ENCODE results near the gene PYURF.

PYURF gene

DNA sequence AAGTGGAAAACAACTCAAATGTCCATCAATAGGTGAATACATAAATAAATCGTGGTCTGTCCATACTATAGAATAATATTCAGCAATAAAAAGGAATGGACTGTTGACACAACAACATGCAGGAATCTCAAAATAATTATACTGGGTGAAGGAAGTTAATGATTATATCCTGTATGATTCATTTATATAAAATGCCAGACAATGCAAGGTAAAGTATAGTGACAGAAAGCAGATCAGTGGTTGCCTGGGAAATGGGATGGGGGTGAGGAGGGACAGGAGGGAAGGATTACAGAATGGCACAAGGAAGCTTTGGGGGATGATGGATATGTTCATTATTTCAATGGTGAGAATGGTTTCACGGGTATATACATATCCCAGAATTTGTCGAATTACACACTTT lies 12.3 kb downstream of the PYURF start:
- DNase-seq (ENCODE audit: low spot score): peak; percentile 4

DNA sequence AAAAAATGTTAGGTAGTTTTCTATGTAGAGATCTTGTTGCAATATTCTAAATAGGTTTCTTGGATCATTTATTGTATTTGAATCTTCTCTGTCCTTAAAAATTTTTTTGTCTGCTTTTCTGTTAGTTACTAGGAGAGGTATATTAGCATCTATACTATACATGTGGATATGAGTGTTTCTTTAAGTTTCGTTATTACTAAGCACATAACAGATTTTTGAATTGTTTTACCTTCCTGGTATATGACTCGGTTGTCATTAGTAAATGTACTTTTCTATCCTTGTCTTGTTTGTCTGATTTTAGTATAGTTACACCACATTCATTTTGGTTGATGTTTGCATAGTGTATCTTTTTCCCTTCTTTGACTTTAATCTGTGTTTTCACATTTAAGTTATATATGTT lies 20.2 kb downstream of the PYURF start:
- no peak for DNase-seq (ENCODE audit: low spot score)

DNA sequence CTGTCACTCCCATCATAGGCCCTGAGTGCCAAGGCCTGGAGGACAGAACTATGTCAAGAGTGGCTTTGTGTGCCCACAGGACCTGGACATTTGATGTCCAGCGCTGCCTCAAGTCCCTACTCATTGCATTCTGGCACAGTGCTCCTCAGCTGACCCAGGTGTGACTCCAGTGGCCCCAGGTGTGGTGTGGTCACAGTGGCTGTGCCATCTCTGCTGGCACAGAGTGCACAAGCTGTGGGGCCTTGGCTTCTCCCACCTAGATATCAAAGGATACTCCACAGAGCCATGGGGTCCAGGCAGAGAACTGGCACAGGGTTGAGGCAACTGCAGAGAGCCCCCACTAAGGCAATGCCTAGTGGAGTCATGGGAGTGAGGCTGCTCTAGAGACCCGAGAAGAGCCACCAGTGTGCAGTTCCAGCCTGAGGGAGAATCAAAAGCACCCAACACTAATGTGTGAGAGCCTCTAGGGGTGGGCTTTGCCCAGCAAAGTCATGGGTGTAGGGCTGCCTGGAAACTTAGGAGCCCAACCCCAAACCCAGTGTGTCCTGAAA lies 25.6 kb downstream of the PYURF start:
- DNase-seq (ENCODE audit: low spot score): no peak

DNA sequence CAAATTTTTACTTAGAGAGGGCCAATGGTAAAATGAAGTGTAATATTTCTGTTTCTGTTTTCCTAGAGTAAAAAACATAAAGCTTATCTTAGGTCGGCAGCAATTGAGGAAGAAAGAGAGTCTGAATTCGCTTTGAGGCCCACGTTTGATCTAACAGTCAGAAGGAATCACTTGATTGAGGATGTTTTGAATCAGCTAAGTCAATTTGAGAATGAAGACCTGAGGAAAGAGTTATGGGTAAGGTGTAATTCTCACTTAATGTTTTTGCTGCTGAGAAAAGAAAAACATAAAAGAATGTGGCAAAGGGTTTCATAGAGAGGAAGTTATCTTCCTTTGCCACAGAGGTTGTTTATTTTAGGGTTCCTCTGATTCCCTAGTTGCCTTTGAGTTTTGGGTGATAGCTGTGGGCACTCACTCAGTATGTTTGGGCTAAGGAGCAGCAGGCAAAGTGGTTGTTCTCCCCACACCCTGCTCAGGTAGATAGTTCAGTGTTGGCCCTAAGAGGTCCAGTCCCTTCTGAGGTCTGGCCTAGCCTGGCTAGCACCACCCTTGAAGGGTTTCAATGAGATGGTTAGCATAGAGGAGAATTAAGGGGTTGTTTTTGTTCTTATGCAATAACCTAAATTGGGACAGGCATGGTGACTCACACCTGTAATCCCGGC lies 34.3 kb downstream of the PYURF start:
- DNase-seq (ENCODE audit: low spot score): no peak

DNA sequence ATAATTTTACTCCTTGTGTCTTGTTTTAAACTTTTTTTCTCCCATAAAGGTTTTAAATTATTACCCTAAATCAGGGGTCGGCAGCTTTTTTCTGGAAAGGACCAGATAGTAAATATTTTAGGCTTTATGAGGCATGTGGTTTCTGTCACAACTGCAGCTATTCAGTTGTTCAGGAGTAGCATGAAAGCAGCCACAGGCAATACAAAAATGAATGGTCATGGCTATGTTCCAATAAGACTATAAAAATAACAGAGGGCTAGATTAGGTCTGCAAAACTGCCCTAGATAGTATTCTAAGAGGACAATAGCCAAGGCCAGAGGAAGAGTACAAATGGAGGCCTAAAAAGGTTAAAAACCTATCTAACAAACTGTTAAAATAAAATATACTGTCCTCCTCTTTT lies 42.0 kb downstream of the PYURF start:
- DNase-seq (ENCODE audit: low spot score): no peak

DNA sequence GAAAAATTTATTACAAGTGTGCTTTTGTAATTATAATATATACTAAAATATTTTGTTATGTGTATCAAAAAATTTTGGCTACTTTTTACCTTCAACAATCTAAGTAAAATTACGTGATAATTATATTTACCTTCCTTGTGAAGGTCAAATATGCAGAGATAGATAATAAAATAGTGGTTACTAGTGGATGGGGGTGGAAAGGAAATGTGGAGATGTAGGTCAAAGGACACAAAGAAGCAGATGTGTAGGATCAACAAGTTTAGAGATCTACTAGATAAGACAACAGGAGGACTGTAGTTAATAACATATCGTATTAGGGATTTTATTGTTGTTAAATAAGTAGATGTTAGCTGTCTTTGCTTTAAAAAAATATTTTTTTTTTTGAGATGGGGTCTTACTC lies 45.3 kb downstream of the PYURF start:
- DNase-seq (ENCODE audit: low spot score): no peak

DNA sequence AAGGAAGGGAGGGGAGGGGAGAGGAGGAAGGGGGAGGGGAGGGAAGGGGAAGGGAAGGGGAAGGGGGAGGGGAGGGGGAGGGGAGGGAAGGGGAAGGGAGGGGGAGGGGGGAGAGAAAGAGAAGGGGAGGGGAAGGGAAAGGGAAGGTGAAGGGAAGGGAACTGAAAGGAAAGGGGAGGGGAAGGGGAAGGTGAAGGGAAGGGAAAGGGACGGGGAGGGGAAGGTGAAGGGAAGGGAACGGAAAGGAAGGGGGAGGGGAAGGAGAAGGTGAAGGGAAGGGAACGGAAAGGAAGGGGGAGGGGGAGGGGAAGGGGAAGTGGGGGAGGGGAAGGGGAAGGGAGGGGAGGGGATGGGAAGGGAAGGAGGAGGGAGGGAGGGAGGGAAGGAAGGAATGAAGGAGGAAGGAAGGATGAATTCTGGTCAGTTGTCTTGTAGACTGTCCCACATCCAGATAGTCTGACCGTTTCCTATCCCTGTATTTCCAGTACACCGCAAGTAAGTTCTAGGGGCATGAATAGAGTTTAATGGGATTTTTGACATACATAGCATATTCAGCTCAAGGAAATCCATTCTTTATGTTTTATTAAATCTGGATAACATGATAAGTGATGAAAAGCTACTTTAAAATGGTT lies 46.2 kb downstream of the PYURF start:
- no peak for DNase-seq (ENCODE audit: low spot score)

Measured in SW480 (cell line).